IPS DF 19.7 (cell line): ENCODE data around the gene AGMO.
"Not testable (repeated sequence)": the region's sequence is repeated elsewhere in the genome, so short reads cannot be mapped to it uniquely, and the experiment has no call there.

Source experiments
- DNase-seq: peaks from one replicate; pipeline ENCODE4 v3.0.0-alpha.2; 2013; ENCODE audit warnings: low read depth, low spot score

Gene AGMO

DNA sequence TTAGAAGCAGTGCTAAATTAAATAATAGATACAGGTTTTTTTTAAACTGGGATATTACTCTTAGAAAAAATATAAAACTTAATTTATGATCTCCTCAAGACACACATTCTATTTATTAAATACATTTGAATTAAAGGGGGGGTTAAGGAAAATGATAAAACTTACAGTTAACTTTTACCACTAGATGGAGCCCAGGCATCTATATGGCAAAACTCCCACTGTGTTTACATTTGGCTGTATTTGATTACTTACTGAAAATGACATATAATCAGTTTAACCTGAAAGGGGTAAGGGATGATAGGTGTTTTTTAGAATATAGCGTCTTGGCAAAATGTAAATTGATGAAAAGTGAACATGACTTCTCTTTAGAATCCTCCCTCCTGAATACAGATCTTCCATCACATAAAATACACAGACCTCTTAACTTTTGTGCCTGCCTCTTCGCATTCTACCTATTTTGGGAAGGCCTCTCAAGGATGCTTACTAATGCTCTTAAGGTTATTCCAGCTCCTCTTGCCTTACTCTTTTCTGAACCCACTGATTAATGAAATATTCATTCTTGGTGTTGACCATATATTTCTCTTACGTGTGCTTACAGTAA lies 235.7 kb downstream of the AGMO start:
- DNase-seq, result no peak

DNA sequence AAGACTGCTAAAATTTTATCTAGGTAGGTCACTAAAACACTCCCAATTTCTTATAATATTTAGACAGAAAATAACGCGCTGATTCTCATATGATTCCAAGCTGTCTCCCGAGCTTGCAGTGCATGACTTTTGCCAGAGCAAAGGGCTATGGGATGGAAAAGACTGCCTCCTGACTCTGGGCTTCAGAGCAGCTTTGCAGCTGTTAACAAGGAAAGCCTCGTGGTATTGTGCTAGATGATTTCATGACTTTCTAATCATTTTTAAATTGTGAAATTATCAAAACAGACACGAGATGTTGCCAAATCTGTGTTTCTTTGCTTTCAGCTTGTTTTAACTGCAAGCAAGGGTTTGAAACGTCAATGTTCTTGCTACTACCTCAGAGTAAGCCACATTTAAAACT lies 238.3 kb downstream of the AGMO start:
- no peak for DNase-seq

DNA sequence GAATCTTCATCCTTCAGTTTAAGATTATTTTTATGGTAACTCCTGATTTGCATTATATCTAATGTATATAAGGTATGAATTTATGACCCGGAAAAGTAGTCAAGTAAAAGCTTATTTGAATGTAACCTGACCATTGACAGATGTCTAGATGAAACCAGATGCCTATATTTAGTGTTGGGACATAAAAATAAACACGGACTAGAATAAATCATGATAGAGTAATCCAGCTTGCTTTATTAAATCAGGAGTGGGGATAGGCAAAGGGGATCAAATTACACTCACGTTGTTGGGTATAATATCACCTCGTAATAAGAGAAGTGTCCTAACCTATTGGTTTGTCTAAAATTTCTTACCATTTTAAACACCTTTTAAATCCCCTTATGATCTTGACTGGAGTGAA lies 244.6 kb downstream of the AGMO start:
- no peak for DNase-seq

DNA sequence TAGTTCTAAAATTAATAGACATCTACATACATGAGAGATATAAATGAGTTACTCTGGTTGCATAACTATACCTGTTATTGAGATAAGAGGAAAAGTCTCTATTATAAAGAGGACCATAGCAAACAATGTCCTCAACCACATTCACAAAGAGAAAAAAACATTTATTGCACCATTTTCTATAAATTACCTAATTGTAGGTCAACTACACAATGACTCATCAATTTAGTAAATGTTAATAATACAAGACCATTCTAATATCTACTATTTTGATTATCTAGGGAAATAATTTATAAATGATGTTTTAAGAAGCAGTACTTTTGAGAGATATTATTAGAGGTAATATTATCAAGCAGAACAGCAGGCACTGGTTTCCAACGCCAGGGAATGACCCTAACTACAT lies 246.1 kb downstream of the AGMO start:
- no peak for DNase-seq

DNA sequence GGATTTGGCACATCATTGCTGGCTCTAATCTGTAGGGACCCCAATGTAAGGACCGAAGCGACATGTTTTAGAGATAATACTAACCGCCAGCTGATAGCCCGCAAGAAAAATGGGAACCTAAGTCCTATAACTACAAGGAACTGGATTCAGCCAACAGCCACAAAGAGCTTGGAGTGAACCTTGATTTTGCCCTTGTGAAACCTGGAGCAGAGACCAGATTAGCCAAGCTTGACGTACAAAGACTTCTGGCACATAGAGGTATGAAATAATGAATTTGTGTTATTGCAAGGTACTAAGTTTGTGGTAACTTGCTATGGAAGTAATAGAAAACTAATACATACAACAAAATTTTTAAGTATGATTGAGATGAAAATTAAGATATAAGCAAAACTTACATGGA lies 246.9 kb downstream of the AGMO start:
- no peak for DNase-seq

DNA sequence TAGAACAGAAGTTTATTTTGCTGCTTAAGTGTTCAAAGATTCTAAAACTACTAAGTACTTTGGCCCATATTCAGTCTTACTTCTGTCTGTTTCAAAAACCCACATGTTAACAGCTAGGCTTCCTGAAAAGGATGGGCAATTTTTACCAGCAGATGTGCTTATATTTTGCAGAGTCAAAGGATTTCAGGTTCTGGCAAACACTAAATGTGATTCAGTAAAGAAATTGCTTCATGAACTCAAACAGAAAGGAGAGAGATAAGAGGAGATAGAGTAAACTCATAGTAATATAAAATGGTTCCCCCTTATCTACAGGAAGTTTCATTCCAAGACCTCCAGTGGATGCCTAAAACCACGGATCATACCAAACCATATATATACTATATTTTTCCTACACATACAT lies 248.5 kb downstream of the AGMO start:
- DNase-seq, result no peak

DNA sequence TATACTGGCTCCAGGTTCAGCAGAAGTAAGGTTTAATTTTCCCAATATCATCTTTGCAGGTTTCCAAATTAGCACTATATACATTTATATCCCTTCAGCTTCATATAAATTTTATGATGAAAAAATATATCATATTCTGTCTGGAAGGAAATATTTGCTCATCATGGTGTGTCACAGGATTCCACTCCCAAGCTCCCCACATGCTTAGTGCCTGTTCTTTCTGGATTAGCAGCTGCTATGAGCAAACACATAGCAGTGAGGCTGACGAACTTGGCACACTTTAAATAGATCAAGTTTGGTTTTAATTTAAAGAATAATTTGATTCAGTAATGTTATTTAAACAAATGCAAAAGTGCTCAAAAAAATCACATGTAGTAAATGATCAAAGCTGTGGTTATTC lies 251.9 kb downstream of the AGMO start:
- DNase-seq, result no peak

DNA sequence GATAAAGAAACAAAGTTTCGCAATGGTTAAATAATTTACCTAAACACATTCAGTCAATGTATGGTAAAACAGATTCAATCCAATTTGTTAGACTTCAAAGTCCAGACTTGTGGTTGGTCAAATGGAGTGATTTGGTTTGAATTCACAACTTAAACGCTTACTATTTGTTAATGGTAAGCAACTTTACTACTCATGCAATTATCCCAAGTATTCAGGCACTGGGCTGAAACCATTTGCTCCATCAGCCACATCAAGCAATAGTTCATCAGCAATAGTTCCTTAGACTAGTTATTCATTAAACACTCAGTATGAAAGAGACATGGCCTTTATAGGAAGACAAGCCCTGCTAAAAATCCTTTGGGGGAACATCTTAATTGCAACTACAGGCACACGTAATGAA lies 253.0 kb downstream of the AGMO start:
- no peak for DNase-seq

DNA sequence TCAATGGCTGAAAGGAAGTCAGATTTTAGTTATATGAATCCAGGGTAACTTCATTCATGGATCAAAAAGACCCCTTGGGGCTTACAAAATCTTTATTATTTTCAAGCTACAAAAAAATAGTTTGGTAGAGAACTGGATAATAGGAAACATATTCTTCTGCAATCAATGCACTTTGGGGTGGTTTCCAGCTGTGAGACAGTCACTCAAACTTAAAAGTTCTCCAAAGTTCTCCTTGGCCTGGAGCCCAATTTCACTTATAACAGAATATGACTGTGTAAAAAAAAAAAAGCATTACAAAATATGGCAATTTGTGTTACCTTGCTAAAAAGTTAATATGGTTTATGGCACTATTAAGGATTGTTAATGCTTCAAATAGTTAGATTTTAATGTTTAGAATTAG lies 255.5 kb downstream of the AGMO start:
- DNase-seq, result no peak

DNA sequence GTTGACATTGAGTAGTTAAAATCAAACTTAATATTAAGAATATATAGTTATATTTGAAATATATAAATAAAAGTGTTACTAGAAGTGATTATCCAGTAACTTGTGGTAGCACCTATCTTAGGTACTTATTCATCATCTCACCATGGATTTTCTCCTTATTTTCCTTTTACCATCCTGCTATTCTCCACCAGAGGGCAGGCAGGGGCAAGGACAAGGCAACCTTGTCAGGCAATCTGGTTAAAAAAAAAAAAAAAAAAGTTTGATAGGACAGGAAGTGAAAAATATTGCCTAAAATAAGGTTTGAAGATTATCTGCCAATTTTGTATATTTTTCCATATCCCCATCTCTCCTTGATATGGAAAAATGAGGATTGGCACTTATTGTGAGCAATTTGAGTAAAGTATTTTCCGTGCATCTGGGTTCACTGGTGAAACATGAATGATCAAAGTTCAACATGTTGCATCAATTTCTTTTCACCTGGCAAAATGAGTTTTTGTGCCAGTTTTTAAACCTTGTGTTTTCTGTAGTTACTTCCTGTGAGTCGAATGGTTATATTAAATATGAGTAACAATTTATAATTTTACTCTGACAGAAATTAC lies 256.7 kb downstream of the AGMO start:
- no peak for DNase-seq

DNA sequence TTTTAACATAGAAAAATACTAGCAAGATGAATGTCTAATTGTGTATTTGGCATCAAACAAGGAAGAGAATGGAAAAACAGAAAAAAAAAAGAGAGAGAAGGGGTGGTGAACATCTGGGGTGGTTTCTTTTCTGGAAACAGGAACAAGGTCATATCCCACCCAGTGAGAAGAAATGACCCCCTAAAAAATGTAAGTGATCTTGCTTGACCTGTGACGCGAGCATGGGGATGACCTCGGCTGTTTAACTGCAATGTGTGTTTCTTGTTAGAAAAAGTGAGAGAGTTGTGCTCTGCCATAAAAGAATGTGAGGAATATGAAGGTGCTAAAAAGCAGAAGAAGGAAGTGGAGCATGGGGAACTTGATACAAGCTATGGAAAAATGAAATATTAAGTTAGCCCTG lies 258.5 kb downstream of the AGMO start:
- DNase-seq, result no peak

DNA sequence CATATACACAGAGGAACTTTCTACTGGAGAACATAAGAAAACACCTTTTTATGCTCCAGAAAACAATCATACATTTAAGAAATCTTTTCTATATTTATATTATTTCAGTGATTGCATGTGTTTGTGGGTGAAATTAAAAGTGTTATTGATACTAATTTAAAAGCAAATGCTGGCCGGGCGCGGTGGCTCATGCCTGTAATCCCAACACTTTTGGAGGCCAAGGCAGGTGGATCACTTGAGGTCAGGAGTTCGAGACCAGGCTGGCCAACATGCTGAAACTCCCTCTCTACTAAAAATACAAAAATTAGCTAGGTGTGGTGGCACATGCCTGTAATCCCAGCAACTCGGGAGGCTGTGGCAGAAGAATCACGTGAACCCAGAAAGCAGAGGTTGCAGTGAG lies 260.8 kb downstream of the AGMO start:
- DNase-seq, result not testable (repeated sequence)

DNA sequence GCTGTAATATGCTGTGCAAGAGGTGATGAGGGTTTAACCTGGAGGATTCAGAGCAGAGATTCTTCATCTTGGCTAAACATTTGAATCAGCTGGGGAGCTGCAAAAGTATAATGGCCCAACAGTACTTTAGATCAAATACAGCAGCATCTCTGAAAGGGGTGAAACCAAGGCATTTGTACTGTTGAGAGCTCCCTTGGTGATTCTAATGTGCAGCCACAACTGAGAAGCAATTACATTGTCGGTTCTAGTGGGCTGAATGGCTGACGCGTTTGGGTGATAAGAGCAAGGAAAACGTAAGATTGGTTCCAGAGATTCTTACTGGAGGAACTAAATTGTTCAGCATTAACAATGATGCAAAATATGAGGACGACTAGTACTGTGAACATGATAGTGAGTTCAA lies 269.7 kb downstream of the AGMO start:
- no peak for DNase-seq

DNA sequence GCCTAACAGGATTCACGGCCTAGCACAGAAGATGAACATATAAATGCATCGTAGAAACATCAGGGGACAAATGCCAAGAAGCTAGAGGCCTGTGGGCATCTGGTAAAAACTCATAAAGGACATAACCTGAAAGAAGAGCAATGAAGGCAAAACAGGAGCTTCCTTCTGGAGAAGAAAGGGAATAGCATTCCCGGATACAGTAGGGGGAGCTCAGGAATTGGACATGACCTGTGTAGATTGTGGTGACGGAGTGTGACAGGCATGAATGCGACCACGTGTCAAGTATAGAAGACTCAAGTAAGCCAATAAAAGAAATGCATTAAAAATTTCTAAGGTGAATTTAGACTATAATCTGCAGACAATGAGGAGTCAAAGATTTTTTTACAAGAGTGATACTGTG lies 270.1 kb downstream of the AGMO start:
- no peak for DNase-seq

DNA sequence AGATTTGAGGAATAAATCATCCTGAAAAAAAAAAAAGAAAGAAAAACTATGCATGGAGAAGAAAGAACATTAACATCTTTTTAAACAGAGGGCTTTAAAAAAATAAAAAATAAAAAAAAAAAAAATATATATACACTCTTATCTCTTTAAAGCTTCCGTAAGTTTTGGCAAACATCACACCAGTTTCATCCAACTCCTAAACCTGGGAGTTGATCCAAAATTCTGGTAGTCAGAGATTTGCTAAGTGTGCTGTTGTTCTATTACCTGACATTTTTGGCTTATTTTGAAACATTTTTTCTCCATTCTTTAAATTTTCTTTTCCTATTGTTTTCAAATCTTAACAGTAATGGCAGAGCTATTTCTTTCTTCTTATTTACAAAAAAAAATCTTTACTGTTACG lies 273.1 kb downstream of the AGMO start:
- DNase-seq, result no peak

DNA sequence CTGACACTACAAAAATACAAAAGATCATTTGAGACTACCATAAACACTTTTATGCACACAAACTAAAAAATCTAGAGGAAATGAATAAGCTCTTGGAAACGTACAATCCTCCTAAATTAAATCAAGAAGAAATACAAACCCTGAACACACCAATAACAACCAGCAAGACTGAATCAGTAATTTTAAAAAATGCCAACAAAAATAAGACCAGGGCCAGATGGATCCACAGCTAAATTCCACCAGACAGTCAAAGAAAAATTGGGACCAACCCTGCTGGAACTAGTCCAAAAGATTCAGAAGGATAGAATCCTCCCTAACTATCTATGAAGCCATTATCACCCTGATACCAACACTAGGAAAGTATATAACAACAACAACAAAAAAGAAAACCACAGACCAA lies 277.4 kb downstream of the AGMO start:
- no peak for DNase-seq

DNA sequence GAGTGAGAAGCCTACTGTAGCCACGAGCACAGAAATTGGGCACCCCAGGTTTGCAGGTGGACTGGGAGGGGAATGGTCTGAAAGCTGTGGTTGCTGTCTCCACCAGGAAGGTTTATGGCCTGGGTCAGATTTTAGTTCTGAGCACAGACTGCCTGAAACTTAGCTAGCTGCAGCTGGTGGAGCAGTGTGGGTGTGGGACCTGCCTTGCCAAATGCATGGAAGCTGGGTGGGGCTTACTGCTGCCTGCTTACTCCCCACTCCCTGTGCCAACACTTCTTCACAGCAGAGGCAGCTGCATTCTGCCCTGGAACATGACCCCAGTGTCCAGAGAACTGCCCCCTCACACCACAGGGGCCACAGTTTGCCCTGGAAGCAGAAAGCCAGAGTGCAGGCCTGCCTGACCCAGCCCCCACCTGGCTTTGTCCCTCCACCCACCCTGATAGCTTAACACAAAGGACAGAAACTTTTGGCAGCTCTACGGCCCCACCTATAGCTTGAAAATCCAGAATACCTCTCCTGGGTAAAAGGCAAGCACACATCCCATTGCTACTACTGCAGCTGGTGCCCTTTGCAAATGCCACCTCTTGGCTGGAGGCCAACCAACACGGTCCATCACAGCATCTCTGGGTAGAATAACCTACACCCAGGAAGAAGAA lies 281.6 kb downstream of the AGMO start:
- peak; percentile 5 for DNase-seq

DNA sequence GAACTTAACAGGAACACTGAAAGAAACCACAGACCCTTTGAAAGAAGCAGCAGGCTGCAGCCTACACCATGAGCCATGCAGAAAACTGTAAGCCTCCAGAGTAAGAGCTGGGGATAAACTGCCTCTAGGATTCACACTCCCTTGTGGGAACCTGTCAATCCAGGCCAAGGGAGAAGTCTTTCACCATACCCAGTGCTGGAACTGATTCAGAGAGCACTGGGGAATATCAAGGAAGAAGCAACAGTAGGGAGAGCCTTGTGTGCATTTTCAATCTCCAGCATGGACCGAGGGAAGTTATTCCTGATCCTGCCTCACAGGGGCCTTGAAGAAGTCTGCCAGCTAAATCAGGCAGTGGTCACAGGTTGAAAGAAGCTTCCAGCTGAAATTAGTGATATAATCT lies 282.2 kb downstream of the AGMO start:
- no peak for DNase-seq

DNA sequence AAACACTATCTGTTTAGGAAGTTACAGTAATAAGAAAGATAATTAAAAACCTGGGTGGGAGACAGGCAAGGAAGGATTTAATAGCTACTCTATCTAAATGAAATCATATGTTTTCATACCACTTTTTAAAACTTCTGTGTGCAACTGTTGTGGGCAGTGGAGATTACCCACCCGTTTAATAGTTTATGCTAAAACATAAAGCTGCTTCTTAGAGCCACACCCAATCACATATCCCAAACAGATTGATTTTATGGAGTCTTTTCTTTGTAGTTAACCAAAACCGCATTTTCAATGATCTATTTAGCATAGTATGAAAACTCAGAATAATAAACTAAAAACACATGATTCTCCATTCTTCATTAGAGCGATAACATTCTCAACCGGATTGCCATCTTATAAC lies 304.1 kb downstream of the AGMO start:
- DNase-seq, result no peak

DNA sequence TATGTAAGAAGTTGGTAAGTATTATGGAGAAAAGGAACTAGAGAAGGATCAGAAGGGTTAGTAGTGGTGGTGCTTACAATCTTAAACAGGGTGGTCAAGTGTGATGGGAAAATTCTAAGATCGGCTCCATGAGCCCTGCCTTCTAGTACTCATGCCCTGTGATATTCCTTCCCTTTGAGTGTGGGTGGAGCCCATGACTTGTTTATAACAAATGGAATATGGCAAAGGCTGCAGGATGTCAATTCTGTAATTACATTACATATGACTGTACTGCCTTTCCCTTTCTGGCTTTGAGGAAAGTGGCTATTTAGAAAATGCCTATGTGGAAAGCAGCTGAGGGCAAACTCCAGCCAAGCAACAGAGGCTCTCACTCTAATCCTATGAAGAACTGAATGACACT lies 309.6 kb downstream of the AGMO start:
- DNase-seq, result no peak

DNA sequence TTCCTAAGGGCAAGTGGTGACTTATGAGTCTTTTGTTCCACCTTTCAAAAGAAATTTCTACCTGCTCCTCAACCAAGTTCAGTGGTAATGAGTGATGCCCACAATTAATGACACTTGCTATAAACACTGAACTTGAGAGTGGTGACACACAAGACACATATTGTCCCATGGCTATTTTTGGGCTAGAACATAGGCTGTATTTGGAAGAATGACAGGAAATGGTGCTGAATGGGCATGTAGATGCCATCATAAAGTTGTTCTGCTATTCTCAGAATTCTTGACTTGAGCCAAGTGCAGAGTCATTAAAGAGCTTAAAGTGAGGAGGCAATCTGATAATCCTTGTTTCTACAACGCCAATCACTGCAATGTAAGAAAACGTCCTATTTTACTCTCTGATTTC lies 313.3 kb downstream of the AGMO start:
- no peak for DNase-seq

DNA sequence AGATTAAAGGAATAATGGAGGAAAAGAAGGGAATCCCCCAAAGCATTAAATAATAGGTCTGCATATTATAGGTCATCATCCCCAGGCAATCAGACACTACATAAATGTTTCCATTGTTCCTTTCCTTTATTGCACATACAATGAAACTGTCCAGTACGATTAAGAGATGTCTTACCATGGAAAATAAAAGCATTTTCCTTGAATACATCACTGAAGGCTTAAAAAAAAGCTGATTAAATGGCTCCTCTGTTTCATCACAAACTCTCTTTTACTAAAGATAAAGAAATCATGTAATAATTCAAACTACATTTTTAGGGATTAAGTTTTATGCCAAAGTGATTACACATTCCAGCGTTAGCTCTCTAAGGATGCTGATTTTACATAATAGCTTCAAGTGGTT lies 316.0 kb downstream of the AGMO start:
- no peak for DNase-seq

DNA sequence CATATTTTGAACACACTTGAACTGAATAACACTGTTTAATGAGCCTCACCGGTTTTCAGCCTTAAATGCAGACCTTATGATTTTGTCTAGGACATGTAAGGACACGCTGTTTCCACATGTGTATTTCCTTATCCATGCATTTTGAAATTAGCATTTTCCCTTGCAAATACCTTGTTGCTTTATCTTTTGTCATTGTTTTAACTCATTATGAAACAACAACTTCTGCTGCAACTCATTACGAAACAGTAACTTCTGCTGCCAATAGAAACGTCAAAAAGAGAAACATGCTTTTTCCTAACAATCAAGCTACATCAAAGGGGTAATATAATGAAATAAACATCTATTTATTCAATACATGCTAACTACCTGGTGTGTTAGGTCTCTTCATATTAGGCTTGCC lies 322.0 kb downstream of the AGMO start:
- no peak for DNase-seq

DNA sequence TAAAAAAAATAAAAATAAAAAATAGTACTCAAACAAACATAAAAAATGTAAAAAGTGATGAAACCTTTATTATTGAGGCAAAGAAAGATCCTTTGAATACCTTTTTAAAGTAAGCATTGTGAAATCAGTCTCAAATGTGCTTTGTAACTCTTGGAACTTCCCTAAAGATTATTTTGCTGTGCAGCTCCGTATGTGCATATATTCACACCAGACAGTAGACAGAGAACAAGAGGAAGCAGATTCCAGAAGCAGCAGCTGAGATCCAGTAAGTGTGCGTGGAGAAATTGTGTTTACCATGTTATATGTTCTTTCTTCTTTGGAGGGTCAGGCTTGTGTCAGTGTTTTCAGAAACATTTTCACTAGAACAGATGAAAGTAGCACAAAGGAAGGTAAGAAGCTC lies 324.9 kb downstream of the AGMO start:
- DNase-seq, result no peak
